ENCODE measurements around the gene IKBKE.

DNA sequence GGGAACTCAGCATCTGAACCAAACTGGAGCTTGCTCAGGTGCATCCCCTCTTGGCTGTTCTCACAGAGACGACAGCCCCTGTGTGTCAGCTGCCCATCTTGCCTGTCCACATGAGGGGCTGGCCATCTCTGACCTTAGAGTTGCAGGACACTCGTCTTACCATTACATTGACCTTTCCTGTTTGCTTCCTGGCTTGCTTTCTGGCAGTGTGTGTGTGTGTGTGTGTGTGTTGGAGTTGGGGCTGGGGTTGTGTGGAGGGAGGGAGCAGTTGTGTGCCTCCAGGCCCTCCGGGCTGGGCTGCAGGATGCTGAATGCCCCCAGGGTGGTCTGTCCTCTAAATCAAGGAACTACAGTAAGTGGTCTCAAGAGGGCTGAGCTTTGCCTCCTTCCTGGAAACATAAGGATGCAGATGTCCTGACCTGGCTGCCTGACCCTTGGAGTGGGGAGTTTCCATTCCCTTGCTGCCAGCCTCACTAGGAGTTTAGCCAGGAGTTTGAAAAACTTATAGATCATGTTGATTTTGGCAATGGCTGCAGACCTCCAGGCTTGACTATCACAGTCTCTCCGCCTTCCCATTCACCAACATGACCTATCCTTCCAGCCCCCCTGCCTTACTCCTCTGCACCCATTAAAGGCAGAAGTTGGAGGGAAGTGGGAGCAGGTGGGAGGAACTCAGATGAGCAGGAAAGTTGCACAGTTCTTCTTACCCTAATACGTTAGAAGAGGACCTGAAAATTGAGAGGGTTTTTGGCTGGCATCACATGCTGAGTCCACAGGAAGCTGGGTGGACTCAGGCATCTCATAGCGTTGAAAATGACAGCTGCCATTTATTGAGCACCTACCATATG lies 56.0 kb downstream of the IKBKE start:
- TF ChIP-seq POLR2AphosphoS5 (IDR thresholded peaks at IDR 0.05; ENCODE audit: low read depth, low read length), result no peak
- no peak for TF ChIP-seq POLR2A (IDR thresholded peaks at IDR 0.05; ENCODE audit: low read depth, low read length)
